HepG2 (cell line): ENCODE measurements around the gene PNPLA8.

Experiments
- CTCF ChIP-seq: sonication (generic); formaldehyde crosslinking; IDR thresholded peaks from 2 replicates; pipeline ENCODE4 v1.5.0; 2020; ENCODE audit warnings: mild to moderate bottlenecking, missing genetic modification reagents, moderate library complexity
- EEA1 ChIP-seq: sonication (generic); formaldehyde crosslinking; IDR thresholded peaks from 2 replicates; pipeline ENCODE4 v1.5.1; 2020; ENCODE audit warnings: mild to moderate bottlenecking, missing genetic modification reagents, borderline replicate concordance
- EP300 ChIP-seq, 3 experiments: sonication (generic) in 1 of 3; formaldehyde crosslinking in 1 of 3; IDR thresholded peaks; 2 replicates each; pipeline versions ENCODE4 v1.5.1 to v1.6.1; 2011 to 2020; ENCODE audit warnings: low read depth in 2 of 3, low read length in 2 of 3, borderline replicate concordance in 1 of 3, improper control_type of control experiment in 1 of 3, mild to moderate bottlenecking in 1 of 3, missing genetic modification reagents in 1 of 3, moderate library complexity in 1 of 3
- ESRRA ChIP-seq: sonication (generic); formaldehyde crosslinking; IDR thresholded peaks from 2 replicates; pipeline ENCODE4 v1.5.1; 2020; ENCODE audit warnings: mild to moderate bottlenecking, low read depth, missing genetic modification reagents
- KLF11 ChIP-seq: IDR thresholded peaks from 2 replicates; pipeline ENCODE4 v1.6.1; 2016; ENCODE audit warnings: missing compliant biosample characterization
- MAX ChIP-seq: IDR thresholded peaks from 2 replicates; pipeline ENCODE4 v1.6.1; 2012; ENCODE audit warnings: inconsistent platforms
- MAZ ChIP-seq, 2 experiments: sonication (generic) in 1 of 2; formaldehyde crosslinking in 1 of 2; IDR thresholded peaks; 2 replicates each; pipeline versions ENCODE4 v1.5.0 to v1.6.1; 2012 to 2020; ENCODE audit warnings: low read depth in 2 of 2, mild to moderate bottlenecking in 2 of 2, borderline replicate concordance in 1 of 2, improper control_type of control experiment in 1 of 2, low read length in 1 of 2, missing genetic modification reagents in 1 of 2, moderate library complexity in 1 of 2
- NR2C2 ChIP-seq: sonication (generic); formaldehyde crosslinking; IDR thresholded peaks from 2 replicates; pipeline ENCODE4 v1.4.0; 2020; ENCODE audit warnings: missing genetic modification reagents, mild to moderate bottlenecking, moderate library complexity, borderline replicate concordance
- SOX6 ChIP-seq, 2 experiments: fragments of 450-650 bp in 1 of 2; sonication (generic) in 1 of 2; formaldehyde crosslinking in 1 of 2; IDR thresholded peaks; 2 replicates each; pipeline versions ENCODE4 v1.4.0 to v1.6.1; 2017 to 2020; ENCODE audit warnings: antibody characterized with exemption in 1 of 2, mild to moderate bottlenecking in 1 of 2, missing genetic modification reagents in 1 of 2
- STAT5B ChIP-seq: sonication (generic); formaldehyde crosslinking; IDR thresholded peaks from 2 replicates; pipeline ENCODE4 v1.4.0; 2020; ENCODE audit warnings: missing genetic modification reagents
- TFAP4 ChIP-seq: sonication (generic); IDR thresholded peaks from 2 replicates; pipeline ENCODE4 v1.6.1; 2016; ENCODE audit warnings: low read depth, borderline replicate concordance
- YY1 ChIP-seq: IDR thresholded peaks from 2 replicates; pipeline ENCODE4 v1.6.1; 2011; ENCODE audit warnings: low read length, low read depth, moderate library complexity, mild to moderate bottlenecking; ENCODE audit not compliant: insufficient read depth, insufficient replicate concordance
- ZBTB8A ChIP-seq: sonication (generic); formaldehyde crosslinking; IDR thresholded peaks from 2 replicates; pipeline ENCODE4 v1.4.0; 2020; ENCODE audit warnings: mild to moderate bottlenecking, low read depth, missing genetic modification reagents, borderline replicate concordance
- ZNF562 ChIP-seq: sonication (generic); formaldehyde crosslinking; IDR thresholded peaks from 2 replicates; pipeline ENCODE4 v1.8.0; 2022; ENCODE audit warnings: missing genetic modification reagents, borderline replicate concordance

GRCh38 chr7:108453320-108453719 is 72.6 kb downstream of the PNPLA8 start:
- no peak for TF ChIP-seq STAT5B (CRISPR knock-in tag)
- TF ChIP-seq KLF11 = no peak
- no peak for TF ChIP-seq CTCF (CRISPR knock-in tag)
- no peak for TF ChIP-seq NR2C2
- no peak for TF ChIP-seq ZBTB8A (CRISPR knock-in tag)
- TF ChIP-seq ZNF562 = no peak
- no peak for TF ChIP-seq MAX
- no peak for TF ChIP-seq SOX6 (IDR thresholded peaks at IDR 0.05)
- TF ChIP-seq SOX6 (CRISPR knock-in tag; IDR thresholded peaks at IDR 0.05) = no peak
- TF ChIP-seq MAZ (IDR thresholded peaks at IDR 0.05; ENCODE audit: borderline replicate concordance, low read depth, low read length) = no peak
- TF ChIP-seq MAZ (CRISPR knock-in tag; IDR thresholded peaks at IDR 0.05; ENCODE audit: low read depth) = no peak
- no peak for TF ChIP-seq YY1
- no peak for TF ChIP-seq ESRRA
- TF ChIP-seq TFAP4 = no peak
- TF ChIP-seq EEA1 (CRISPR knock-in tag) = no peak
- TF ChIP-seq EP300 (IDR thresholded peaks at IDR 0.05; ENCODE audit: low read depth in 2 of 2, low read length in 2 of 2) = no peak
- no peak for TF ChIP-seq EP300 (CRISPR knock-in tag; IDR thresholded peaks at IDR 0.05; ENCODE audit: borderline replicate concordance)
